Loucy (cell line): ENCODE results near the gene TELO2.

Source experiments
- H2AFZ ChIP-seq: fragments of 200-600 bp; sonication (generic); 2 replicates; pipeline ENCODE4 v1.6.0; 2016; ENCODE audit warnings: antibody characterized with exemption, mild to moderate bottlenecking, low read length, moderate library complexity
- H3F3A ChIP-seq: fragments of 200-600 bp; 2 replicates; pipeline ENCODE4 v1.6.0; 2016; ENCODE audit warnings: antibody characterized with exemption, low read depth, mild to moderate bottlenecking
- H3K27me3 ChIP-seq: fragments of 200-600 bp; sonication (generic); 2 replicates; pipeline ENCODE4 v1.6.1; 2014; ENCODE audit warnings: low read length, mild to moderate bottlenecking; ENCODE audit not compliant: insufficient read depth, poor library complexity, severe bottlenecking
- H3K36me3 ChIP-seq: fragments of 200-600 bp; sonication (generic); 2 replicates; pipeline ENCODE4 v1.6.1; 2016; ENCODE audit warnings: low read length; ENCODE audit not compliant: insufficient read depth
- H3K4me1 ChIP-seq: fragments of 200-600 bp; sonication (generic); 2 replicates; pipeline ENCODE4 v1.5.1; 2014; ENCODE audit warnings: low read length, mild to moderate bottlenecking; ENCODE audit not compliant: insufficient read depth, poor library complexity, severe bottlenecking
- H3K4me2 ChIP-seq: fragments of 200-600 bp; sonication (generic); 2 replicates; pipeline ENCODE4 v1.6.0; 2014; ENCODE audit warnings: antibody characterized with exemption, low read length, low read depth, mild to moderate bottlenecking; ENCODE audit not compliant: poor library complexity, severe bottlenecking
- H3K4me3 ChIP-seq: fragments of 200-600 bp; sonication (generic); 2 replicates; pipeline ENCODE4 v1.5.1; 2014; ENCODE audit warnings: low read length, mild to moderate bottlenecking, mixed read lengths; ENCODE audit not compliant: poor library complexity, severe bottlenecking
- H3K79me2 ChIP-seq: fragments of 200-600 bp; sonication (generic); 2 replicates; pipeline ENCODE4 v1.6.1; 2014; ENCODE audit warnings: low read length; ENCODE audit not compliant: insufficient read depth
- H3K9ac ChIP-seq: fragments of 200-600 bp; sonication (generic); 2 replicates; pipeline ENCODE4 v1.6.0; 2014; ENCODE audit warnings: mild to moderate bottlenecking, low read depth, low read length, moderate library complexity; ENCODE audit not compliant: poor library complexity, severe bottlenecking
- H3K9me2 ChIP-seq: fragments of 200-600 bp; sonication (generic); replicated peaks from 2 replicates; pipeline ENCODE4 v1.6.1; 2016; ENCODE audit warnings: low read depth, low read length, mixed read lengths
- H3K9me3 ChIP-seq: fragments of 200-600 bp; sonication (generic); 2 replicates; pipeline ENCODE4 v1.6.1; 2014; ENCODE audit warnings: mild to moderate bottlenecking, antibody characterized with exemption, low read length, low read depth; ENCODE audit not compliant: insufficient read depth
- H4K20me1 ChIP-seq: fragments of 200-600 bp; sonication (generic); 2 replicates; pipeline ENCODE4 v1.6.0; 2014; ENCODE audit warnings: antibody characterized with exemption, low read length, mild to moderate bottlenecking; ENCODE audit not compliant: insufficient read depth, poor library complexity, severe bottlenecking
- EZH2phosphoT487 ChIP-seq: fragments of 200-600 bp; IDR thresholded peaks from 2 replicates; pipeline ENCODE4 v1.6.1; 2018; ENCODE audit warnings: antibody characterized with exemption, mild to moderate bottlenecking, moderate library complexity, borderline replicate concordance
- TF ChIP-seq, protein P1 (sequence below): fragments of 200-600 bp; sonication (generic); conservative IDR thresholded peaks from 2 replicates; pipeline ENCODE4 v1.5.1; 2014; ENCODE audit warnings: mild to moderate bottlenecking, antibody characterized with exemption, low read length

TELO2 gene

DNA sequence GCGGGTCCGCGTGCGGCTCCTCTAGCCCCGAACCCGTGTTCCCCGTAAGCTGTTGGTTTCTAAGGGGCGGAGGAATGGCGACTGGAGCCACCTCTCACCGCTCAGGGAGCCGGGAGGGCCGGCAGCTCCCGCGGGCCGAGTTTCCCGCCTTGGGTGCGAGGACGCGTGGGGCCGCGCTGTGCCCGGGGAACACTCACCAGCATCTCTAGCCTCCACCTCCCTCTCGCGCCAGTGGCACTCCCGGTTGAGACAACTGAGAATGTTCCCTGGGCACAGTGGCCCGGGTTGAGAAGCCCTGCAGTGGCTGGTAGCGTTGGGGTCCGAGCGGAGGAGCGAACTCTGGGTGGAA is 560 bp downstream of the TELO2 start:
- TF ChIP-seq EZH2phosphoT487, result no peak
- TF ChIP-seq, protein P1, sequence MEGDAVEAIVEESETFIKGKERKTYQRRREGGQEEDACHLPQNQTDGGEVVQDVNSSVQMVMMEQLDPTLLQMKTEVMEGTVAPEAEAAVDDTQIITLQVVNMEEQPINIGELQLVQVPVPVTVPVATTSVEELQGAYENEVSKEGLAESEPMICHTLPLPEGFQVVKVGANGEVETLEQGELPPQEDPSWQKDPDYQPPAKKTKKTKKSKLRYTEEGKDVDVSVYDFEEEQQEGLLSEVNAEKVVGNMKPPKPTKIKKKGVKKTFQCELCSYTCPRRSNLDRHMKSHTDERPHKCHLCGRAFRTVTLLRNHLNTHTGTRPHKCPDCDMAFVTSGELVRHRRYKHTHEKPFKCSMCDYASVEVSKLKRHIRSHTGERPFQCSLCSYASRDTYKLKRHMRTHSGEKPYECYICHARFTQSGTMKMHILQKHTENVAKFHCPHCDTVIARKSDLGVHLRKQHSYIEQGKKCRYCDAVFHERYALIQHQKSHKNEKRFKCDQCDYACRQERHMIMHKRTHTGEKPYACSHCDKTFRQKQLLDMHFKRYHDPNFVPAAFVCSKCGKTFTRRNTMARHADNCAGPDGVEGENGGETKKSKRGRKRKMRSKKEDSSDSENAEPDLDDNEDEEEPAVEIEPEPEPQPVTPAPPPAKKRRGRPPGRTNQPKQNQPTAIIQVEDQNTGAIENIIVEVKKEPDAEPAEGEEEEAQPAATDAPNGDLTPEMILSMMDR, result no peak
- Histone ChIP-seq H3K9ac (peak overlapping the region; percentile 84), H4K20me1 (no peaks in the 10 kb centered on the region), H3K36me3 (no peaks in the 10 kb centered on the region), H2AFZ (peak overlapping the region; percentile 88; the same call in 1 of the 2 replicates), H3F3A (no peaks in the 10 kb centered on the region), H3K9me3 (no peaks in the 10 kb centered on the region), H3K9me2 (no peaks in the 10 kb centered on the region), H3K4me2 (peak overlapping the region; percentile 75), H3K4me3 (peak overlapping the region; percentile 76), H3K27me3 (no peaks in the 10 kb centered on the region), H3K79me2 (peaks cover 23% of the 10 kb centered on the region), H3K4me1 (peaks cover 5% of the 10 kb centered on the region)

DNA sequence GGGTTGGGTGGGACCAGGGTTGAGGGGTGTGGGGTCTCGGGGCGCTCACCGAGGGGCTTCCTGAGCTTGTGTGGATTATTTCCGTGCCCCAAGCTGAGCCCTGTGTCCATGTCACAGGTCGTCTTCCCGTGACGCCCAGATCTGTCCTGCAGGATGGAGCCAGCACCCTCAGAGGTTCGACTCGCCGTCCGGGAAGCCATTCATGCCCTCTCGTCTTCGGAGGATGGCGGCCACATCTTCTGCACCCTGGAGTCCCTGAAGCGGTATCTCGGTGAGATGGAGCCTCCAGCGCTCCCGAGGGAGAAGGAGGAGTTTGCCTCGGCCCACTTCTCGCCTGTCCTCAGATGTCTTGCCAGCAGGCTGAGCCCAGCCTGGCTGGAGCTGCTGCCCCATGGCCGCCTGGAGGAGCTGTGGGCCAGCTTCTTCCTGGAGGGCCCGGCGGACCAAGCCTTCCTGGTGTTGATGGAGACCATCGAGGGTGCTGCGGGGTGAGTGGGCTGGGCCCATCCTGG is 1.0 kb downstream of the TELO2 start:
- Histone ChIP-seq H4K20me1 (no peaks in the 10 kb centered on the region), H3K9me2 (no peaks in the 10 kb centered on the region), H3K27me3 (no peaks in the 10 kb centered on the region), H3K4me1 (peaks cover 5% of the 10 kb centered on the region), H2AFZ (no peak overlapping the region), H3K9me3 (no peaks in the 10 kb centered on the region), H3K79me2 (peaks cover 23% of the 10 kb centered on the region), H3K9ac (peak overlapping the region; percentile 84), H3K36me3 (no peaks in the 10 kb centered on the region), H3K4me2 (peak overlapping the region; percentile 75), H3F3A (no peaks in the 10 kb centered on the region), H3K4me3 (peak overlapping the region; percentile 76)
- TF ChIP-seq, protein P1, result peak; percentile 44
- no peak for TF ChIP-seq EZH2phosphoT487

DNA sequence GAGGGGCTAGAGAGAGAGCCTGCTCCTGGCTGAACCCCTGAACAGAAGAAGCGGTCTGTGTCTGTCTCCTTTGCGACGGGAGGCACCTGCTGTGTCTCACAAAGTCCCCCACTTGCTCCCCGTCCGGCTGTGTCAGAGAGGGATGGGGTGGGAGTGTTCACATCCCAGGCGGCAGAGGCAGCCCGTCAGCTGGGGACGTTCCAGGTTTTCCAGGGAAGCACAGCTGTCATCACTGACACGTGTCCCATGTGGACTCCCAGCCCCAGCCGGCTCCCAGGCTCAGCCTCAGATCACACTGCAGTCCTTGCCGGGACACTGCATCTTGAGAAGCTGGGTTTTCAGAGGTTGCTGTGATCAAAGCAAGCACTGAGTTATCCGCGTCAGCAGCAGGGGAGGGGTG is 1.6 kb downstream of the TELO2 start:
- H3K9me3 ChIP-seq, result no peaks in the 10 kb centered on the region
- no peak overlapping the region for H2AFZ ChIP-seq
- no peaks in the 10 kb centered on the region for H3K27me3 ChIP-seq
- H3K9me2 ChIP-seq, result no peaks in the 10 kb centered on the region
- peaks cover 5% of the 10 kb centered on the region for H3K4me1 ChIP-seq
- H3K36me3 ChIP-seq, result no peaks in the 10 kb centered on the region
- H3K9ac ChIP-seq, result peak overlapping the region; percentile 84
- peaks cover 23% of the 10 kb centered on the region for H3K79me2 ChIP-seq
- no peak for TF ChIP-seq EZH2phosphoT487
- TF ChIP-seq, protein P1, result no peak
- peak overlapping the region; percentile 75 for H3K4me2 ChIP-seq
- no peaks in the 10 kb centered on the region for H3F3A ChIP-seq
- no peaks in the 10 kb centered on the region for H4K20me1 ChIP-seq
- peak overlapping the region; percentile 76 for H3K4me3 ChIP-seq
